Measurements from ENCODE around the gene MTR.
"Not testable (repeated sequence)": the region's sequence is repeated elsewhere in the genome, so short reads cannot be mapped to it uniquely, and the experiment has no call there.

Gene MTR

DNA sequence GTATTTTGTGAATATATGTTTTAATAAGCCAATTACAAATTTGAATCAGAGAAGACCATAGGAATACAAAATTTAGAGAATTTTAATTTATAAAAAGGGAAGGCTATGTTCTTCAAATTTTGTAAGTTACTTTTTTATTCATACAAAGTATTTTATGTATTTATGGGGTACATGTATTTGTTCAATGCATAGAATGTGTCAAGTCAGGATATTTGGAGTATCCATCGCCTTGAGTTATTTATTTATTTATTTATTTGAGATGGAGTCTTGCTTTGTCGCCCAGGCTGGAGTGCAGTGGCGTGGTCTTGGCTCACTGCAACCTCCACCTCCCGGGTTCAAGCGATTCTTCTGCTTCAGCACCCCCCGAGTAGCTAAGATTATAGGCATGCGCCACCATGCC lies 116.0 kb downstream of the MTR start:
- not testable (repeated sequence) for H3K4me1 Mint-ChIP-seq (ENCODE audit: low read depth); H3K27me3 Mint-ChIP-seq; H3K4me3 Mint-ChIP-seq; H3K27ac Mint-ChIP-seq
- Mint-ChIP-seq H3K9me3 (ENCODE audit: low read depth) (peaks cover 12% of the 10 kb centered on the region), H3K36me3 (peaks cover 12% of the 10 kb centered on the region)

DNA sequence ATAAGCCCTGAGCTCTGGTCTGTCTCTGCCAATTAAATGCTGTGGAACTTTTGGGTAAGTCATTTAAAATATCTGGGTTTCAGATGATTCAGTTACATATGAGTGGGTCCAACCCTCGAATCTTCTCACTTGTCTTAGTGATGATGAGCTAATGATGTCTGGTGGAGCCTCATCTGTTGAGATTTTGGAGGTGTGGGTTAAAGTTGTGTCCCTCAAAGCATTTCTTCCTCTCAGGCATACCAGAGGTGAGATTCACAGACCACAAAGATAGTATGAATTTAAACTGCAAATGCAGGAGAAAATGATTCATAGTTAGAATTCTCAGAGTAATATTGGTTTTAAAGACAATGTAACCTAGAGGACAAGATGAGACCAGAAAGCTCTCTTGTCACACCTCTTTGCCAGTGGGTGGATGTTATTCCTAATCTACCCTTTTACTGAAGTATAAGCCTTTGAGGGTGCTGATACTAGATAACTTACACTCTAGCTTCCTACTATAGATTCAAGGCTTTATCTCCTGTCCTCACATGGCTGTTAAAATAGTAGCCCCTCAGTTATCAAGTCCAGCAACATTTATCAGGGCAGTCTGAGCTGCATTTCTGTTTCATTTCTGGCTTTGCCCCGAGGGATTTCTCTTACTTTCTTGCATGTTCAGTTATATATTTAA lies 118.4 kb downstream of the MTR start:
- no peaks in the 10 kb centered on the region for H3K4me1 Mint-ChIP-seq (ENCODE audit: low read depth)
- no peak overlapping the region for H3K4me3 Mint-ChIP-seq
- H3K27me3 Mint-ChIP-seq, result no peaks in the 10 kb centered on the region
- H3K27ac Mint-ChIP-seq, result no peak overlapping the region
- peaks cover 19% of the 10 kb centered on the region for H3K9me3 Mint-ChIP-seq (ENCODE audit: low read depth)
- H3K36me3 Mint-ChIP-seq, result peaks cover 25% of the 10 kb centered on the region

DNA sequence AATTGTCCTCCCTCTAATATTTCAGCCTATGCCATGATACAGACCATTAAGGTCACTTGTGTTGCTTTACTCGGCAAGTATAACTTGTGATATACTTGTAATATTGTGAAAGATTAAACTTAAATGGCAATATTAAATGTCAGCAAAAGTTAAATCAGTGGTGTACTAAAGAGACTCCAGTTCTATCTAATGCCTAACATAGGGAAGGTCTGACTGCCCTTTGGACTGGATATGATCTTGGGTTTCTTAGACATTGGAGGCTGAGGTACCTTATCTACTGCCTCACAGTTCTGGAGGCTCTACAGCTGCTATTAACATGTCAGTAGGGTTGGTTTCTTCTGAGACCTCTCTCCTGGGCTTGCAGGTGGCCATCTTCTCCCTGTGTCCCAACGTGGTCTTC lies 119.3 kb downstream of the MTR start:
- no peak overlapping the region for H3K27ac Mint-ChIP-seq
- no peaks in the 10 kb centered on the region for H3K4me1 Mint-ChIP-seq (ENCODE audit: low read depth)
- no peaks in the 10 kb centered on the region for H3K27me3 Mint-ChIP-seq
- no peak overlapping the region for H3K4me3 Mint-ChIP-seq
- H3K36me3 Mint-ChIP-seq, result peaks cover 22% of the 10 kb centered on the region
- peaks cover 13% of the 10 kb centered on the region for H3K9me3 Mint-ChIP-seq (ENCODE audit: low read depth)

DNA sequence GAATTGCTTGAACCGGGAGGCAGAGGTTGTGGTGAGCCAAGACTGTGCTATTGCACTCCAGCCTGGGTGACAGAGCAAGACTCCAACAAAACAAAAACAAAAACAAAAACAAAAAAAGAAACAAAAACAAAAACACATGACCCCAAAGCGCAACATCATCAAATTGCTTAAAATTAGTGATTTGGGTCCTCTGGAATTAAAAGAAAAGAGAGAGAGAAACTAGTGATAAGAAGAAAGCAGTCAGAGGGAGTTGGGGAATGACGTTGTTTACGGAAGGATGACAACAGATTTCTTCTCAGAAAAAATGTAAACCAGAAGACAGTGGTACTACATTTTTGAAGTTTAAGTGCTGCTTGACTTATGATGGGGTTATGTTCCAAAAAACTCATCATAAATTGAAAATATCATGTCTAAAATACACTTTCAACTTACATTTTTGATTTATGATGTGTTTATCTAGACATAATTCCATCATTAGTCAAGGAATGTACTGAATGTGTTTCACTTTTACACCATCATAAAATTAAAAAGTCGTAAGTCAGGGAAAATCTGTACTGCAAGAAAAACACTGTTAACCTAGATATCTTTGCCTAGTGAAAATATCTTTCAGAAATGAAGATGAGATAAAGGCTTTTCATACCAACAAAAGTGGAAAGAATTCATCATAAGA lies 121.2 kb downstream of the MTR start:
- Mint-ChIP-seq H3K9me3 (ENCODE audit: low read depth) (peaks cover 8% of the 10 kb centered on the region), H3K27me3 (no peaks in the 10 kb centered on the region), H3K36me3 (peaks cover 25% of the 10 kb centered on the region), H3K27ac (no peak overlapping the region), H3K4me1 (ENCODE audit: low read depth) (no peaks in the 10 kb centered on the region), H3K4me3 (no peak overlapping the region)

DNA sequence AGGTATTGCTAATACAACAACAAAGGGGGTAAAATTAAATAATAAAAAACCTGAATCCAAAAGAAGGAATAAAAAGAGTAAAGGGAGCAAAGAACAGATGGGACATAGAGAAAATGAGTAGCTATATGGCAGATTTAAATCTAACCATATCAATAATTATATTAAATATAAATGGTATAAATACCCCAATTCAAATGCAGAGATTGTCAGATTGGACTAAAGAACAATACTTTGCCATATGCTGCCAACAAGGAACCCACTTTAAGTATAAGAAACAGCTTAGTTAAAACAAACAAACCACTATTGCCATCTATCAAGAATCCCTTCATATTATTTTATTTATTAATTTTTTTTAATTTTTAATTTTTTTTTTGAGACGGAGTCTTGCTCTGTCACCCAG lies 122.4 kb downstream of the MTR start:
- Mint-ChIP-seq H3K27ac (no peak overlapping the region), H3K36me3 (peaks cover 25% of the 10 kb centered on the region), H3K4me3 (no peak overlapping the region), H3K9me3 (ENCODE audit: low read depth) (peaks cover 13% of the 10 kb centered on the region), H3K4me1 (ENCODE audit: low read depth) (no peaks in the 10 kb centered on the region), H3K27me3 (no peaks in the 10 kb centered on the region)

DNA sequence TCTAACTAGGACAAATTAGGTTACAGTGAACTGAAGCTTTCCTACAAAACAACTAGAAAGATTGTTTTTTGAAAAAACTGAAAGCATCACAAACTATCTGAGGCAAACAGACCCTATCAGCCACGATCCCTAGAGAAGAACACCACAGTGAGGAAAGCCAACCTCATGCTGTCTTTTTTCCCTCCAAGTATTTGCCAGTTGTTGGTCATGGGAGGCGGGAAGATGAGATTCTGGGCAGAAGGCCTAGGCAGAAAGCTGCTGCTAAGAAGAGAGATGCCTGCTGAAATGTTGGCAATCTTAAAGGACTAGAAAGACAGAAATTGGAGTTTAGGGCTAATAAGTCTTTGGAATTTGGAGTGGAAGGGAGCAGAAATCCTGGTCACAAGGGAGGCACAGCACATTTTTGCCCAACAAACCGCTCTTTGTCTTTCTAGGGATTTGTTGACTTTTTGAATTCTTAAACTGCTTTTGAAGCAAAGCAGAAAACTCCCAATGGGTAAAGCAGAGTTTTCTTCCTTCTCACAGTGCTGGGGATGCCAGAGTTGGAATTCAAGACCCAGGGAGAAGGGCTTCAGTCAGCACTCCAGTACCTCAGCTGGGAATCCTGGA lies 125.3 kb downstream of the MTR start:
- H3K4me3 Mint-ChIP-seq, result no peak overlapping the region
- peaks cover 13% of the 10 kb centered on the region for H3K9me3 Mint-ChIP-seq (ENCODE audit: low read depth)
- no peaks in the 10 kb centered on the region for H3K4me1 Mint-ChIP-seq (ENCODE audit: low read depth)
- peaks cover 21% of the 10 kb centered on the region for H3K36me3 Mint-ChIP-seq
- no peaks in the 10 kb centered on the region for H3K27me3 Mint-ChIP-seq
- no peak overlapping the region for H3K27ac Mint-ChIP-seq

DNA sequence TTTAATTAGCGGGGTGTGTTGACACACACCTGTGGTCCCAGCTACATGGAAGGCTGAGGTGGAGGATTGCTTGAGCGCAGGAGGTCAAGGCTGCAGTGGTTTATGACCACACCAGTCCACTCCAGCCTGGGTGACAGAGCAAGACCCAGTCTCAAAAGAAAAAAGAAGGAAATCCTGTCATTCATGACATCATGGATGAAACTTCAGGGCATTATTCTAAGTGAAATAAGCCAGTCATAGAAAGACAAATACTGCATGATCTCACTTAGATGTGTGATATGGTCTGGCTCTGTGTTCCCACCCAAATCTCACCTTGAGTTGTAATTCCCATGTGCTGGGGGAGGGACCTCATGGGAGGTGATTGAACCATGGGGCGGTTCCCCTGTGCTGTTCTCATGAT lies 126.5 kb downstream of the MTR start:
- Mint-ChIP-seq H3K4me1 (ENCODE audit: low read depth) (no peaks in the 10 kb centered on the region), H3K9me3 (ENCODE audit: low read depth) (peaks cover 13% of the 10 kb centered on the region), H3K27me3 (no peaks in the 10 kb centered on the region), H3K36me3 (peaks cover 14% of the 10 kb centered on the region), H3K4me3 (no peak overlapping the region), H3K27ac (no peak overlapping the region)

DNA sequence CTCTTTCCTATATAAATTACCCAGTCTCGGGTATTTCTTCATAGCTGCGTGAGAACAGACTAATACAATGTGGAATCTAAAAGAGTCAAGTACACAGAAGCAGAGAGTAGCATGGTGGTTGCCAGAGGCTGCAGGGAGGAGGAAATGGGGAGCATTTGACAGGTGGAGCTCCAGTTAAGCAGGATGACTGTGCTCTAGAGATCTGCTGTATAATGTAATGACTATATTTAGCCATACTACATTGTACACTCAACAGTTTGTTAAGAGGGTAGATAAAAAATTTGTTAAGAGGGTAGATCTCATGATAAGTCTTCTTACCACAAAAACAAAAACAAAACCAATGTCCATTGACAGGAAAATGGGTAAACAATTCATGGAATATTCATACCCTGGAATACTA lies 127.1 kb downstream of the MTR start:
- H3K27me3 Mint-ChIP-seq, result no peaks in the 10 kb centered on the region
- no peaks in the 10 kb centered on the region for H3K4me1 Mint-ChIP-seq (ENCODE audit: low read depth)
- H3K36me3 Mint-ChIP-seq, result peaks cover 10% of the 10 kb centered on the region
- H3K9me3 Mint-ChIP-seq (ENCODE audit: low read depth), result peaks cover 11% of the 10 kb centered on the region
- no peak overlapping the region for H3K4me3 Mint-ChIP-seq
- no peak overlapping the region for H3K27ac Mint-ChIP-seq

DNA sequence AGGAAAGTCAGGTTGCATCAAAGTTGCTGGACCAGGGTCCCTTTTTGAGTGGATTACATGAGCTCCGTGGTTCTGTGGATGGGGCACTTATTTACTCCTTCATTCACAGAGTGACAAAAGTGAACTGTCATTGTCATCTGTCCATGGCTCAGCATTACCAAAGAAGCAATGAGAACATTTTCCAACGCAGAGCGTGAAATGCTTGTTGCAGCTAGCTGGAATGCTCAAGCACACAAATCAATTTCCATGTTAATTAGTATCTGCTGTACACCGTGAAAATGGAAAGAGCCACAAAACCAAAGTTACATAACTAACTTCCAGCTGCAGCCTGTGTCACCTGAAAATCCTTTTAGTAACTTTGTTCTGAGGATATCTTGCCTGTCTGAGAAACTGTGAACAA lies 130.3 kb downstream of the MTR start:
- Mint-ChIP-seq H3K27me3 (peaks cover 5% of the 10 kb centered on the region), H3K27ac (no peak overlapping the region), H3K36me3 (no peaks in the 10 kb centered on the region), H3K4me1 (ENCODE audit: low read depth) (no peaks in the 10 kb centered on the region), H3K9me3 (ENCODE audit: low read depth) (peaks cover 8% of the 10 kb centered on the region), H3K4me3 (no peak overlapping the region)

DNA sequence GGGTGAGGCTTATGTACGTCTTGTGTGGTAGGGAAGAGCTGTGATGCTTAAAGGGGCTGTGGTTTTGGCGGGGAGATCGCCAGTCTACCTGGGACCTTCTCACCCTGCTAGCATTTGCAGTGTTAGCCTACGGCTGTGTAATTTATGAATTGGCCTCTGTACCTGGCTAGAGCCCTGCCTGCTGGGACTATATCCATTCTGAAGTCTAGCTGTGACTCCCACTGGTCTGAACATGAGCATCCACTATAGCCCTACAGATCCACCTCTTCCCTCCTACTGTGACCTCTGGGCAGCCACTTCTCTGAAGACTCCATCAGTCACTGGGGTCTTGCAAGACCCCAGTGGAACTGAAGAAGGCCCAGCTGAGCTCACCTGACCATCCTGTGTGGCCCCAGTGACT lies 135.4 kb downstream of the MTR start:
- Mint-ChIP-seq H3K4me3 (no peak overlapping the region), H3K27me3 (peaks cover 9% of the 10 kb centered on the region), H3K27ac (no peak overlapping the region)

DNA sequence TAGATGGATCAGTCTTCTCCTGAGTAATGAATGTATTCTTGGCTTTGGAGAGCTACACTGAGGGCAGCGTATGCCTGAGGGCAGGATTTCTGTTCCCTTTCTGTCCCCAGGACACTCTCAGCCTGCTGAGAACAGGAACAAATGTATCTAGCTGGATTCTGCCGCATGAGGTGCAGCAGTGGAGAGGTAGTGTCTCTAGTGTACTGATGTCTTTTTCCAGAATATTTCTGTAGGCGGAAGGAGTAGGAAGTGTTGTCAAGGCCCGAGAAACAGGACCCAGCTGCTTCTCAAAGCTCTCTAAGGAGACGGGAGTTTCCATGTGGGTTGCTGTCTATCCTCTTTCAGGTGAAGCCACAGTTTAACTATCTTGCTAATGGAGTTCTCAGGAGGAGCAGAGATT lies 143.7 kb downstream of the MTR start:
- Mint-ChIP-seq H3K4me1 (ENCODE audit: low read depth) (no peaks in the 10 kb centered on the region), H3K36me3 (no peaks in the 10 kb centered on the region), H3K27ac (no peak overlapping the region), H3K27me3 (no peaks in the 10 kb centered on the region), H3K9me3 (ENCODE audit: low read depth) (no peaks in the 10 kb centered on the region), H3K4me3 (no peak overlapping the region)

More for the DNA sequence above, 135.4 kb downstream of the MTR start:
- Mint-ChIP-seq H3K36me3 (no peaks in the 10 kb centered on the region), H3K4me1 (ENCODE audit: low read depth) (no peaks in the 10 kb centered on the region), H3K9me3 (ENCODE audit: low read depth) (peaks cover 3% of the 10 kb centered on the region)

DNA sequence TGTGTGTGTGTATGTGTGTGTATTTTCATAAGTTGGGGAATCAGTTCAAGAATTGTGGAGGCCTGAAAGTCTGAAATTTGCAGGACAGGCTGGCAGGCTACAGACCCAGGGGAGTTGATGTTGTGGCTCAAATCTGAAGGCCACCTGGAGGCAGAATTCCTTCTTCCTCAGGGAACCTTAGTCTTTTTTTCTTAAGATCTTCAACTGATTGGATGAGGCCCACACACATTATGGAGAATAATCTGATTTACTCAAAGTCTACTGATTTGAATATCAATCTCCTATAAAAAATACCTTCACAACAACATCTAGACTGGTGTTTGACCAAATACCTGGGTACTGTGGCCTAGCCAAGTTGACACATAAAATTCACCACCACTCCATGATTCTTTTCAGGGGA lies 147.3 kb downstream of the MTR start:
- Mint-ChIP-seq H3K36me3 (no peaks in the 10 kb centered on the region), H3K4me3 (no peak overlapping the region), H3K4me1 (ENCODE audit: low read depth) (no peaks in the 10 kb centered on the region)

DNA sequence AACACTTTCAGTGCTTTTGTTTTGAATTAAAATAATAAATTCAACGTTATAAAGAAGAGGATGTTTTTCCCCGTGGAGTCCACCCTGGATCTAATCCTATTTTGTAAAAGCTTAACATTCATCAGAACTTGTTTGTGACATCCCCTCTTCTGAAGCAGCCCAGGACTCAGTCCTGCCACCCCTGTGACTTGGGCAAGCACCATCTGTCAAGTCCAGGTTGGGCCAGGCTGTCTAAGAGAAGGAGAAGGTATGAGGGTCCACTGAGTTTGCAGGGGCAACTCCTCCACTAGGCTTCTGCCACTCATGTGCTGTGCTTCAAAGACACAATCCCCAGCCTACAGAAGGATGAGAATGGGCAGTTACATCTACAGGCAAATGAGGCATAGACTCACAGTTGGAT lies 149.5 kb downstream of the MTR start:
- no peaks in the 10 kb centered on the region for H3K9me3 Mint-ChIP-seq (ENCODE audit: low read depth)
- H3K36me3 Mint-ChIP-seq, result no peaks in the 10 kb centered on the region
- no peak overlapping the region for H3K4me3 Mint-ChIP-seq
- no peak overlapping the region for H3K27ac Mint-ChIP-seq
- H3K27me3 Mint-ChIP-seq, result no peaks in the 10 kb centered on the region
- no peaks in the 10 kb centered on the region for H3K4me1 Mint-ChIP-seq (ENCODE audit: low read depth)

More for the DNA sequence above, 147.3 kb downstream of the MTR start:
- H3K9me3 Mint-ChIP-seq (ENCODE audit: low read depth), result no peaks in the 10 kb centered on the region
- H3K27ac Mint-ChIP-seq, result no peak overlapping the region
- H3K27me3 Mint-ChIP-seq, result no peaks in the 10 kb centered on the region

DNA sequence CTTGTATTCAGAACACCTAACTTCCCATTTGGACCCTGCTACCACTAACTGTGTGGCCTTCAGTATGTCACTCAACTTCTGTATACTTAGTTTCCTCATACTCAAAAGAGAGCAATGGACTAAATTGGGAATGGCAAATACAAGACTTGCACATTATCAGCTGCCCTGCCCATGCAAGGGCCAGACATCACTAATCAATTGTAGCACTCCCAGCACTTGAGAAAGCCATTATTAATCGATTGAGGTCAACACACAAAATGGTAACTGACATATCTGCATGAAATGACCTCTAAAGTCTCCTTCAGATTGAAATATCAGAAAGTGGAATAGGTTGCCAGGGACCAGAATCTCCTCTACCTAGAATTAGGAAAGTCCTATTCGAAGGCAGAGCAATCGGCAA lies 149.9 kb downstream of the MTR start:
- Mint-ChIP-seq H3K27me3 (no peaks in the 10 kb centered on the region), H3K9me3 (ENCODE audit: low read depth) (no peaks in the 10 kb centered on the region), H3K27ac (no peak overlapping the region), H3K4me3 (no peak overlapping the region), H3K4me1 (ENCODE audit: low read depth) (no peaks in the 10 kb centered on the region), H3K36me3 (no peaks in the 10 kb centered on the region)

DNA sequence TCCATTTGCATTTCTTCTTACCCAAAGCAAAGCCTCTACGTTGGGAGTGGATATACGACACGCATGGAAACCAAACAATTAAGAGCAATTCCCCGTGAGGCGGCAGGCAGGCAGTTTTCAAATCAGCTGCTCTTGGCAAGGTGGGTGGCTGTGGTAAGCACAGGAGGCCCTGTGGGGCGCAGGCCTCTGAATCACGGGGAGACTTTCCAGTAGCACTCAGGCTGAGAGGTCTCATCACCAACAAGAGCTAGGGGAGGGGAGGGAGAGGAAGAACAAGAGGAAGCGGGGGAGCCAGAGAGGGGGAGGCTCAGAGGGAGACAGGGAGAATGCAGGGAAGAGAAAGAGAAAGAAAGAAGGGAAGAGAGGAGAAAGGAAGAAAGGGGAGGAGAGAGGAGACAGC lies 152.7 kb downstream of the MTR start:
- Mint-ChIP-seq H3K4me3 (no peak overlapping the region), H3K4me1 (ENCODE audit: low read depth) (no peaks in the 10 kb centered on the region), H3K27ac (no peak overlapping the region), H3K27me3 (peaks cover 6% of the 10 kb centered on the region), H3K9me3 (ENCODE audit: low read depth) (no peaks in the 10 kb centered on the region), H3K36me3 (no peaks in the 10 kb centered on the region)

DNA sequence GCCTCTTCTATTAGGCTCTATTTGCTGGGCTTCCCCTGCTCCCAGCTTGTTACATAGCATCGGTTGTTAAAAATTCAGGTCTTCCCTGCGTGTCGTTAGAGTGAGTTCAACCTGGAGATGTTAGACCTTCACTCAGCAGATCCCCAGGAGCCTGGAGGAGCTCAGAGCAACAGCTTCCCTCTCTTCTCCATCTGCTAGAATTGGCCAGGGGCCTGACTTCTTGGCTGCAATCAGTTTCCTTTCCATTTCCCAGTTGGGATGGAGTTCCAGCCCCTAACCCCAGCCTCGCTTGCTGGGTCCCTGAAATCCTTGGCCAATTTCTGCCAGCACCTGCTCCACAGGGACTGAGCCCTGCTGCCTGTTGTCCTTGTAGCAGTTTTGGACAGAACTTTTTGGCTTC lies 153.3 kb downstream of the MTR start:
- no peak overlapping the region for H3K27ac Mint-ChIP-seq
- peaks cover 6% of the 10 kb centered on the region for H3K27me3 Mint-ChIP-seq
- no peaks in the 10 kb centered on the region for H3K9me3 Mint-ChIP-seq (ENCODE audit: low read depth)
- H3K36me3 Mint-ChIP-seq, result no peaks in the 10 kb centered on the region
- H3K4me1 Mint-ChIP-seq (ENCODE audit: low read depth), result no peaks in the 10 kb centered on the region
- H3K4me3 Mint-ChIP-seq, result no peak overlapping the region
